ENCODE measurements around the gene CEP126.

Gene CEP126

DNA sequence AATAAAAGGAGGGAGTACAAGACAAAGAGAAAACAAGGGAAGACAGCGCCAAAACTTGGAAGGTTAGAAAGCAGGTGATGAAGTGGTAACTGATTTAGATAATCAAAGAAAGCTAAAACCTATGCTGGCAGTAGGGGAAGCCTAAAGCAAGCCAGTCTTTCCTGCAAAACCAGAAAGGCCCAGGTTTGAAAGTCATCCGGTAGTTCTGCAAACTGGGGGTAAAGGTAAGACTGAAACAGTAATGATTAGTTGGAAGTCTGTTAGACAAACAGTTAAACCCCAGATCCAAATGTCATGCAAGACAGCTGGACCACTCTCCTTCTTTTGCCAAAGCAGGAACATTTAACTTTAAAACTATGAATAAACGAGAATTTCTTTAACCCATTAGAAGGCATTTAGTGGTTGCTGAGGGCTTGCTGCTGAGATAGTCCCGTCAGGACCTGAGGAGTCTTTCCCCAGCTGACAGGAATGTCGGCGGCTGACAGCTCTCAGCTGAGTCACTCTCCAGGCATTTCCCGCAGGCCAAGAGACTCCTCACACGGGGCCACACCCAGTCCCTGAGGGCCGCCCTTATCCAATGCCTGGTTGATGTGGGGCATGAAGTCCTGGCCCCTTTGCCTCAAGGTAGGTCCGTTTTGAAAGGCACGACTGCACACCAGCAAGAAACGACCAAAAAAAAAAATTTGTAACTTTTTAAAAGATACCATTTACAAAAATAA, 96.1 kb downstream of the CEP126 start:
- TF ChIP-seq, protein P1, sequence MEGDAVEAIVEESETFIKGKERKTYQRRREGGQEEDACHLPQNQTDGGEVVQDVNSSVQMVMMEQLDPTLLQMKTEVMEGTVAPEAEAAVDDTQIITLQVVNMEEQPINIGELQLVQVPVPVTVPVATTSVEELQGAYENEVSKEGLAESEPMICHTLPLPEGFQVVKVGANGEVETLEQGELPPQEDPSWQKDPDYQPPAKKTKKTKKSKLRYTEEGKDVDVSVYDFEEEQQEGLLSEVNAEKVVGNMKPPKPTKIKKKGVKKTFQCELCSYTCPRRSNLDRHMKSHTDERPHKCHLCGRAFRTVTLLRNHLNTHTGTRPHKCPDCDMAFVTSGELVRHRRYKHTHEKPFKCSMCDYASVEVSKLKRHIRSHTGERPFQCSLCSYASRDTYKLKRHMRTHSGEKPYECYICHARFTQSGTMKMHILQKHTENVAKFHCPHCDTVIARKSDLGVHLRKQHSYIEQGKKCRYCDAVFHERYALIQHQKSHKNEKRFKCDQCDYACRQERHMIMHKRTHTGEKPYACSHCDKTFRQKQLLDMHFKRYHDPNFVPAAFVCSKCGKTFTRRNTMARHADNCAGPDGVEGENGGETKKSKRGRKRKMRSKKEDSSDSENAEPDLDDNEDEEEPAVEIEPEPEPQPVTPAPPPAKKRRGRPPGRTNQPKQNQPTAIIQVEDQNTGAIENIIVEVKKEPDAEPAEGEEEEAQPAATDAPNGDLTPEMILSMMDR (IDR thresholded peaks at IDR 0.05; ENCODE audit: insufficient read depth, low read length), result no peak
- TF ChIP-seq POLR2AphosphoS5 (IDR thresholded peaks at IDR 0.05; ENCODE audit: low read depth), result no peak
- TF ChIP-seq GABPA (IDR thresholded peaks at IDR 0.05; ENCODE audit: low read depth), result no peak
- TF ChIP-seq SPI1 (IDR thresholded peaks at IDR 0.05; ENCODE audit: borderline replicate concordance, low read depth), result no peak
- TF ChIP-seq, protein P2, sequence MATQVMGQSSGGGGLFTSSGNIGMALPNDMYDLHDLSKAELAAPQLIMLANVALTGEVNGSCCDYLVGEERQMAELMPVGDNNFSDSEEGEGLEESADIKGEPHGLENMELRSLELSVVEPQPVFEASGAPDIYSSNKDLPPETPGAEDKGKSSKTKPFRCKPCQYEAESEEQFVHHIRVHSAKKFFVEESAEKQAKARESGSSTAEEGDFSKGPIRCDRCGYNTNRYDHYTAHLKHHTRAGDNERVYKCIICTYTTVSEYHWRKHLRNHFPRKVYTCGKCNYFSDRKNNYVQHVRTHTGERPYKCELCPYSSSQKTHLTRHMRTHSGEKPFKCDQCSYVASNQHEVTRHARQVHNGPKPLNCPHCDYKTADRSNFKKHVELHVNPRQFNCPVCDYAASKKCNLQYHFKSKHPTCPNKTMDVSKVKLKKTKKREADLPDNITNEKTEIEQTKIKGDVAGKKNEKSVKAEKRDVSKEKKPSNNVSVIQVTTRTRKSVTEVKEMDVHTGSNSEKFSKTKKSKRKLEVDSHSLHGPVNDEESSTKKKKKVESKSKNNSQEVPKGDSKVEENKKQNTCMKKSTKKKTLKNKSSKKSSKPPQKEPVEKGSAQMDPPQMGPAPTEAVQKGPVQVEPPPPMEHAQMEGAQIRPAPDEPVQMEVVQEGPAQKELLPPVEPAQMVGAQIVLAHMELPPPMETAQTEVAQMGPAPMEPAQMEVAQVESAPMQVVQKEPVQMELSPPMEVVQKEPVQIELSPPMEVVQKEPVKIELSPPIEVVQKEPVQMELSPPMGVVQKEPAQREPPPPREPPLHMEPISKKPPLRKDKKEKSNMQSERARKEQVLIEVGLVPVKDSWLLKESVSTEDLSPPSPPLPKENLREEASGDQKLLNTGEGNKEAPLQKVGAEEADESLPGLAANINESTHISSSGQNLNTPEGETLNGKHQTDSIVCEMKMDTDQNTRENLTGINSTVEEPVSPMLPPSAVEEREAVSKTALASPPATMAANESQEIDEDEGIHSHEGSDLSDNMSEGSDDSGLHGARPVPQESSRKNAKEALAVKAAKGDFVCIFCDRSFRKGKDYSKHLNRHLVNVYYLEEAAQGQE (IDR thresholded peaks at IDR 0.05; ENCODE audit: insufficient replicate concordance, low read depth), result no peak
- no peaks in the 10 kb centered on the region for H3K27me3 ChIP-seq (ENCODE audit: insufficient read depth, poor library complexity, severe bottlenecking)
- no peak overlapping the region for H3K4me3 ChIP-seq (replicated peaks; ENCODE audit: insufficient read depth, low read length)
- DNase-seq (ENCODE audit: low read depth in 1 of 2, low spot score in 1 of 2), result no peak
- H3K27ac ChIP-seq (replicated peaks), result no peak overlapping the region

DNA sequence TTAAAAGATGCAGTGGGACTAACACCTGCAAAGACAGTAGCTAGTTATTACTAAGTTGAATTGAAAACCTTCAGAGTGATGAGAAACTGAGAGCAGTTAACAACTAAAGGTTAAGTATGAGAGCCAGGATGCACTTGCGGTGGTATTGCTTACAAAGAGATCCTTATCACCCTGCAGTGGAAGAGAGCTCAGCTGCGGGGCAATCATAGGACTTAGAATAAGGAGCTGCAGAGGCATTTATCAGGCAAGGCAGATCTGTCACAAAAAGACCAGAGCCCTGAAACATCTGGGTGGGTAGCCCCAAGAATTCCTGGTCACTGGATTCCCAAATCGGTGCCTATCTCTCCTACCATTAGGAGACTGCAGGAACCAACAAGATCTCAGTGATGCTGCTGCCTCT, 98.1 kb downstream of the CEP126 start:
- Histone ChIP-seq H3K27ac (replicated peaks) (no peak overlapping the region), H3K27me3 (ENCODE audit: insufficient read depth, poor library complexity, severe bottlenecking) (no peaks in the 10 kb centered on the region), H3K4me3 (replicated peaks; ENCODE audit: insufficient read depth, low read length) (no peak overlapping the region)
- TF ChIP-seq SPI1 (IDR thresholded peaks at IDR 0.05; ENCODE audit: borderline replicate concordance, low read depth), result no peak
- TF ChIP-seq, protein P1 (IDR thresholded peaks at IDR 0.05; ENCODE audit: insufficient read depth, low read length), result no peak
- TF ChIP-seq POLR2AphosphoS5 (IDR thresholded peaks at IDR 0.05; ENCODE audit: low read depth), result no peak
- TF ChIP-seq, protein P2 (IDR thresholded peaks at IDR 0.05; ENCODE audit: insufficient replicate concordance, low read depth), result no peak
- TF ChIP-seq GABPA (IDR thresholded peaks at IDR 0.05; ENCODE audit: low read depth), result no peak
- DNase-seq (ENCODE audit: low read depth in 1 of 2, low spot score in 1 of 2), result no peak

DNA sequence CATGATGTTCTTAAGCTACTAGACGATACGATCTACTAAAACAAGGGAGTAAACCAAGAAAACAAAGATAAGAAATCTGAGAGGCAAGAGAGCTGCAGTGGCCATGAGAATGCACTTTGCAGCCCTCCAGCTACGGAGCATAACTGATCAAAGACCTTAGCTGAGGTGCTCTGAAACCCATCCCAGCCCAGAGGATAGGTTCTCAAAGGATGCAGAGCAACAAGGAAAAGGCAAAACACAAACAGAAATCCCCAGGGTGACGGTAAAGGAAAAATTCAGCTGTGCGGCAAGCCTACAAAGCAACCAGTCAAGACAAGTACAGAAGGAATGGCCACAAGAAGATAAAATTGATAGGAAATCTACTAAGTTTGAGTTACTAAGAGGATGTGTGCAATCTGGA, 99.9 kb downstream of the CEP126 start:
- no peak for TF ChIP-seq GABPA (IDR thresholded peaks at IDR 0.05; ENCODE audit: low read depth)
- TF ChIP-seq, protein P1 (IDR thresholded peaks at IDR 0.05; ENCODE audit: insufficient read depth, low read length), result no peak
- no peak for TF ChIP-seq POLR2AphosphoS5 (IDR thresholded peaks at IDR 0.05; ENCODE audit: low read depth)
- TF ChIP-seq, protein P2 (IDR thresholded peaks at IDR 0.05; ENCODE audit: insufficient replicate concordance, low read depth), result no peak
- no peak for TF ChIP-seq SPI1 (IDR thresholded peaks at IDR 0.05; ENCODE audit: borderline replicate concordance, low read depth)
- no peak overlapping the region for H3K4me3 ChIP-seq (replicated peaks; ENCODE audit: insufficient read depth, low read length)
- no peak for DNase-seq (ENCODE audit: low read depth in 1 of 2, low spot score in 1 of 2)

More for the DNA sequence above, 99.9 kb downstream of the CEP126 start:
- H3K27me3 ChIP-seq (ENCODE audit: insufficient read depth, poor library complexity, severe bottlenecking), result no peaks in the 10 kb centered on the region
- no peak overlapping the region for H3K27ac ChIP-seq (replicated peaks)

Data from HL-60 (cell line).